DND-41 (cell line): ENCODE results near the gene PCNX1.

ENCODE experiments used
- ATAC-seq: fragments of 200-7000 bp; cut with Tn5 transposase; 3 replicates; pipeline ENCODE4 v1.9.1; 2021; ENCODE audit warnings: low read depth; ENCODE audit not compliant: insufficient read depth
- DNase-seq: peaks from one replicate; pipeline ENCODE4 v3.0.0-alpha.2; 2020
- H2AFZ ChIP-seq: 2 replicates; pipeline ENCODE4 v1.6.0; 2012; ENCODE audit warnings: low read depth, low read length
- H3K27ac ChIP-seq: 2 replicates; pipeline ENCODE4 v1.5.1; 2012; ENCODE audit warnings: low read length, inconsistent platforms
- H3K27me3 ChIP-seq: fragments of 200-600 bp; sonication (generic); 2 replicates; pipeline ENCODE4 v1.6.0; 2012; ENCODE audit warnings: low read length, mild to moderate bottlenecking, inconsistent platforms; ENCODE audit not compliant: insufficient read depth, poor library complexity
- H3K36me3 ChIP-seq: 2 replicates; pipeline ENCODE4 v1.5.1; 2012; ENCODE audit warnings: low read length, inconsistent platforms; ENCODE audit not compliant: insufficient read depth
- H3K4me1 ChIP-seq: 2 replicates; pipeline ENCODE4 v1.5.1; 2012; ENCODE audit warnings: mild to moderate bottlenecking, low read length; ENCODE audit not compliant: insufficient read depth
- H3K4me2 ChIP-seq: 2 replicates; pipeline ENCODE4 v1.6.0; 2012; ENCODE audit warnings: mild to moderate bottlenecking, moderate library complexity, low read length, inconsistent platforms; ENCODE audit not compliant: insufficient read depth
- H3K4me3 ChIP-seq, 2 experiments: fragments of 200-600 bp in 1 of 2; shearing (Covaris generic) in 1 of 2; 2 replicates each; pipeline ENCODE4 v1.5.1; 2012 to 2016; ENCODE audit warnings: inconsistent platforms in 2 of 2, low read length in 2 of 2, mild to moderate bottlenecking in 2 of 2, low read depth in 1 of 2, moderate library complexity in 1 of 2
- H3K79me2 ChIP-seq: 2 replicates; pipeline ENCODE4 v1.6.0; 2012; ENCODE audit warnings: low read length, inconsistent platforms; ENCODE audit not compliant: insufficient read depth
- H3K9ac ChIP-seq: 2 replicates; pipeline ENCODE4 v1.6.0; 2012; ENCODE audit warnings: low read depth, mild to moderate bottlenecking, inconsistent platforms, low read length, moderate library complexity
- H3K9me3 ChIP-seq: 2 replicates; pipeline ENCODE4 v1.5.1; 2012; ENCODE audit warnings: low read length, moderate library complexity, mild to moderate bottlenecking, inconsistent platforms; ENCODE audit not compliant: insufficient read depth, severe bottlenecking
- H4K20me1 ChIP-seq: 2 replicates; pipeline ENCODE4 v1.6.0; 2012; ENCODE audit warnings: low read length; ENCODE audit not compliant: insufficient read depth
- CTCF ChIP-seq: IDR thresholded peaks from 2 replicates; pipeline ENCODE4 v1.5.1; 2012; ENCODE audit warnings: borderline replicate concordance, low read length, moderate library complexity, mild to moderate bottlenecking; ENCODE audit not compliant: poor library complexity, severe bottlenecking; ENCODE audit errors: extremely low read depth
- EZH2 ChIP-seq: IDR thresholded peaks from 3 replicates; pipeline ENCODE4 v1.6.1; 2012; ENCODE audit warnings: borderline replicate concordance, low read depth, mild to moderate bottlenecking, moderate library complexity, low read length, inconsistent platforms; ENCODE audit not compliant: severe bottlenecking

PCNX1 gene

GRCh38 chr14:70907996-70908934, 1.0 kb downstream of the PCNX1 start:
- H3K27ac ChIP-seq, result peak overlapping the region; percentile 66
- no peaks in the 10 kb centered on the region; the same call in 1 of the 2 replicates for H3K36me3 ChIP-seq
- H2AFZ ChIP-seq, result peak overlapping the region; percentile 86
- H3K4me2 ChIP-seq, result peak overlapping the region; percentile 72
- no peaks in the 10 kb centered on the region for H3K27me3 ChIP-seq
- H3K9ac ChIP-seq, result peak overlapping the region; percentile 72
- peak overlapping the region; percentile 90 to 96 for H3K4me3 ChIP-seq
- H3K79me2 ChIP-seq, result peaks cover 60% of the 10 kb centered on the region
- ATAC-seq (peak; percentile 51), DNase-seq (peak; percentile 50)
- no peaks in the 10 kb centered on the region for H3K9me3 ChIP-seq
- peaks cover 38% of the 10 kb centered on the region for H3K4me1 ChIP-seq
- TF ChIP-seq EZH2 (no peak), CTCF (no peak)
- peaks cover 34% of the 10 kb centered on the region for H4K20me1 ChIP-seq

- no peaks in the 10 kb centered on the region for H3K27me3 ChIP-seq
- ATAC-seq (no peak), DNase-seq (no peak)
- H3K9me3 ChIP-seq, result no peaks in the 10 kb centered on the region
- no peaks in the 10 kb centered on the region; the same call in 1 of the 2 replicates for H3K36me3 ChIP-seq
- peak overlapping the region; percentile 72 for H3K4me2 ChIP-seq
- TF ChIP-seq EZH2 (no peak), CTCF (no peak)
- H3K79me2 ChIP-seq, result peaks cover 68% of the 10 kb centered on the region
- peaks cover 38% of the 10 kb centered on the region for H3K4me1 ChIP-seq
- H3K4me3 ChIP-seq, result peak overlapping the region; percentile 90 to 96; a peak in 3 of 4 replicates
- H4K20me1 ChIP-seq, result peaks cover 34% of the 10 kb centered on the region
- peak overlapping the region; percentile 72 for H3K9ac ChIP-seq
- H3K27ac ChIP-seq, result peak overlapping the region; percentile 66
- H2AFZ ChIP-seq, result peak overlapping the region; percentile 86; the same call in 1 of the 2 replicates
These were observed 1.8 kb downstream of the PCNX1 start for GRCh38 chr14:70908935-70909641.

- ATAC-seq (no peak), DNase-seq (no peak)
- no peaks in the 10 kb centered on the region for H3K27me3 ChIP-seq
- no peak overlapping the region; the same call in 1 of the 2 replicates for H3K27ac ChIP-seq
- H2AFZ ChIP-seq, result no peak overlapping the region
- no peak overlapping the region for H3K9ac ChIP-seq
- peaks cover 39% of the 10 kb centered on the region for H4K20me1 ChIP-seq
- H3K4me1 ChIP-seq, result peaks cover 38% of the 10 kb centered on the region
- no peaks in the 10 kb centered on the region for H3K9me3 ChIP-seq
- peak overlapping the region; percentile 72 for H3K4me2 ChIP-seq
- TF ChIP-seq CTCF (no peak), EZH2 (no peak)
- no peaks in the 10 kb centered on the region; the same call in 1 of the 2 replicates for H3K36me3 ChIP-seq
- H3K79me2 ChIP-seq, result peaks cover 77% of the 10 kb centered on the region
- H3K4me3 ChIP-seq, result peak overlapping the region in 1 of 2 experiments; percentile 96; a peak in 2 of 4 replicates
These were observed 2.7 kb downstream of the PCNX1 start for GRCh38 chr14:70909733-70910614.
